Heart left ventricle (tissue), 13 donors: ENCODE measurements around the gene TIMM50.

Source experiments
- POLR2A ChIP-seq, 2 donors: fragments of 450-650 bp; IDR thresholded peaks; one replicate each; pipeline ENCODE4 v1.6.1; 2017; ENCODE audit warnings: antibody characterized with exemption in 2 of 2, mild to moderate bottlenecking in 2 of 2, moderate library complexity in 2 of 2
- TF ChIP-seq, protein P1 (sequence below), 12 donors: fragments of 200-600 bp; sonication (generic) in 4 of 12; IDR thresholded peaks; one replicate each; pipeline versions ENCODE4 v1.5.0 to v1.8.0; 2018 to 2022; ENCODE audit warnings: antibody characterized with exemption in 12 of 12, mild to moderate bottlenecking in 5 of 12
- donor health status: ischemic (EF 13 %, LVEDD 7.1; RV severe dilation, severe dysfunction).
- donor health status: DM: no; HTN: yes; CAD: no.
- donor health status: DM: no; HTN: no; CAD: no.
- donor health status: ischemic (EF 25% LVEDD 6.9; RV normal size, moderate dysfunction).
- donor health status: ischemic (EF 25% LVEDD 5.7; RV mildly dilated, moderate dysfunction).
- donor health status: ischemic (EF 35%, LVEDD 5.7; RV mildly dilated, moderate dysfunction).
- donor health status: nonischemic (EF 11% LVEDD 7.7; RV severe dilation, severe dysfunction).
- donor health status: DM: yes; HTN: yes; CAD: no.
- donor health status: PGD.
- donor health status: ischemic (EF 29% LVEDD 5.4; RV normal size, mild dysfunction).
- donor health status: nonischemic (EF 23%, LVEDD 6.1; RV moderate dilation, normal function).

DNA sequence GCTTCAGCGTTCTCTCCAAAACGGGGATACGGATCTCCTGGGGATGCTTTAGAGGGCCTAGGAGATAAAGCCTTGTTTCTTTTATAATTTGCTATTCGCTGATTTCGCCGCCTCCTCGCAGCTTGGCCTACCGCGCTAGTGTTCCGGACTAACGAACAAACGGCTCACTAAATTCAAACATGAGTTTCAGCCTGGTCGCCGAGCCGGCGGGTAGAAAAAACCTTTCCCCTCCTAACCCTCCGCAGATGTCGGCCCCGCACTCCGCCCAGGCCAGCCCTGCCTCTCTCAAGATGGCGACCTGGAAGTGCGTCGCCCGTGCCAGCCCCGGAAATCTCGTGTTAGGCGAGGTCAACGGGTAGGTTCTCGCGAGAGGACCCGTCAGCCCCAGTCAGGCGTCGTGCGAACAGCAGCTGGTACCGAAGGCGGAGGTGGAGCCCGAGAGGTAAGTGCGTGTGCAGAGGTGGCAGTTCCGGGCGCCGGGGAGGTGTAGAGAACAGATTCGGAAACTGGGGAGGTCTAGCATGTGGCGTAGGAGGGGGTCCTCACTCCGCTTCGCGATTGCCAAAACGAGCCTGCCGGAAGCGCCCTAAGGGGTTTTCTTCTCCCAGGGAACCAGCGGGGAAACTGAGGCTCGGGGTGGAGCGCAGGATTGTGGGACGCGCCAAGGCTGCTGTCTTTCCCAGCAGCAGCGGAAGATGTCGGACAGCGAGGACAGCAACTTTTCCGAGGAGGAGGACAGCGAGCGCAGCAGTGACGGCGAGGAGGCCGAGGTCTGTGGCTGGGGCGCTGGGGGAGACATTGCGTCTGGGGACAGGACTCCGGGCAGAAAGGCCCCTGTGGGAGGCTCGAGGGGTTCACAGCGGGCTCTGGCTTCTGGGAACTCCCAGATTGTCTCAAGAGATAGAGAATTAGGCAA lies 35.2 kb upstream of the TIMM50 start, which contains the start of gene SUPT5H:
- TF ChIP-seq, protein P1, sequence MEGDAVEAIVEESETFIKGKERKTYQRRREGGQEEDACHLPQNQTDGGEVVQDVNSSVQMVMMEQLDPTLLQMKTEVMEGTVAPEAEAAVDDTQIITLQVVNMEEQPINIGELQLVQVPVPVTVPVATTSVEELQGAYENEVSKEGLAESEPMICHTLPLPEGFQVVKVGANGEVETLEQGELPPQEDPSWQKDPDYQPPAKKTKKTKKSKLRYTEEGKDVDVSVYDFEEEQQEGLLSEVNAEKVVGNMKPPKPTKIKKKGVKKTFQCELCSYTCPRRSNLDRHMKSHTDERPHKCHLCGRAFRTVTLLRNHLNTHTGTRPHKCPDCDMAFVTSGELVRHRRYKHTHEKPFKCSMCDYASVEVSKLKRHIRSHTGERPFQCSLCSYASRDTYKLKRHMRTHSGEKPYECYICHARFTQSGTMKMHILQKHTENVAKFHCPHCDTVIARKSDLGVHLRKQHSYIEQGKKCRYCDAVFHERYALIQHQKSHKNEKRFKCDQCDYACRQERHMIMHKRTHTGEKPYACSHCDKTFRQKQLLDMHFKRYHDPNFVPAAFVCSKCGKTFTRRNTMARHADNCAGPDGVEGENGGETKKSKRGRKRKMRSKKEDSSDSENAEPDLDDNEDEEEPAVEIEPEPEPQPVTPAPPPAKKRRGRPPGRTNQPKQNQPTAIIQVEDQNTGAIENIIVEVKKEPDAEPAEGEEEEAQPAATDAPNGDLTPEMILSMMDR (IDR thresholded peaks at IDR 0.05): peak in 1 of 12 donors; percentile 12
- peak; percentile 34 to 91 for TF ChIP-seq POLR2A (IDR thresholded peaks at IDR 0.05)
